CD4-positive, alpha-beta T cell treated with Interferon gamma for 1 hour (primary cell): ENCODE measurements around the gene FLII.
A peak's percentile ranks its signal among the peaks of the same experiment; 100 is the strongest.

Experiments
- DNase-seq: peaks from one replicate; pipeline ENCODE4 v3.0.0-alpha.2; 2020

The FLII gene

DNA sequence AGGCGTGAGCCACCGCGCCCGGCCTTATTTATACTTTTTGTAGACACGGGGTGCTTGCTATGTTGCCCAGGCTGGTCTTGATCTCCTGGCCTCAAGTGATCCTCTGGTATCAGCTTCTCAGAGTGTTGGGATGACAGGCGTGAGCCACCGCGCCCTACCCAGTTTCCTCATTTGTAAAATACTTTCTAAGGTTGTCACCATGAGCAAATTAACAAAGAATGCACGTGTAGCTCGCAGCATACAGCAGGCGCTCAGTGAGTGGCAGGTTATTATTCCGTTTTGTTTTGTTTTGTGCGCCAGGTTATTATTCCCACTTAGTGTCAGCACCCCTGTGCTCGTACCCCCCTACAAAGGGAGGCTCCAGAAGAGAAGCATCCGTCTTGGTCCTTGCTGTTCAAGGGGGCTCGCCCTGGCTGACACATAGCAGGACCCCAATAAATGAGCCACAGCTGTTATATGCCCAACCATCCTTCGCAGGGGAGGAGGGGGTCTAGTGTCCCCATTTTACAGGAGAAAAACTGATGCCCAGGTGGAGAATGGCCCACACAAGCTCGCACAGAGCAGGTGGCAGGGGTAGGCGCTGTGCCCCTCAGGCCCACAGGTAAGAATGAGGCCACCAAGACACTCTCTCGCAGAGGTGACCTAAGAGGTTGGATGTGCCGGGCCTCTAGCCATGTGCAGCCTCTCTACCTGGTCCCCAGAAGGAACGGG is 1.2 kb upstream of the FLII start:
- DNase-seq = no peak

GRCh38 chr17:18257982-18258355 is 569 bp downstream of the FLII start:
- DNase-seq = peak; percentile 61

DNA sequence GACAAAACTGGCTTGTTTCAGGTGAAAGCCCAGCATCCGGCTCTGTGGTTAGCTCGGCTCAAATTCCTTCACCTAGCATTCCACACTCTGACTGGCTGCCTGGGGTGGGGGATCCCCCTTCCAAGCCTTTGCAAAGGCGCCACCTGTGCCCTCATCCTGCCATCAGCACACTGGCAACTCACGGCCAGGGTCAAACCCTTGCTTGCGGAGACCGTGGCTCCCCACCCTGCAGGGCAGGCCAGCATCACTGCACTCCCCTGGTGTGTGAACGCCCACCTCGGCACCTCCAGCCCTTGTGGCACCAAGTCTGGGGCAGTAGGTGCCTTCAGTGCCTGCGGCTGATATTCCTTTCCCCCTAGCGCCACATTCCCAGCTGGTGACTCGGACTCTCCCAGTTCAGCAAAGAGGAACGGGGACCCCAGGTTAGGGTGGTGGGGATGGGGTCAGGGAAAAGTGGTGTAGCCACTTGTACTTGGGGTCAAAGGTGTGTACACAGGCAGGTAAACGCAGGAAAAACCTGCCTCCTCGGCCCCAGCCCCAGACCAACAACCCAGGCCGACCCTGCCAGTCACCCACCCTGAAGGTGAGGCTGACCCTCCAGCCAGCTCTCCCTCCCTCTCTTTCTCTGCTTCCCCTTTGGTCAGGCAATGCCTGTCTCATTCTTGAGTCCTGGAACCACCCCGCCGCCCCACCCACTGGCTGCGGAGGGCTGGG is 1.1 kb downstream of the FLII start:
- peak; percentile 24 for DNase-seq

DNA sequence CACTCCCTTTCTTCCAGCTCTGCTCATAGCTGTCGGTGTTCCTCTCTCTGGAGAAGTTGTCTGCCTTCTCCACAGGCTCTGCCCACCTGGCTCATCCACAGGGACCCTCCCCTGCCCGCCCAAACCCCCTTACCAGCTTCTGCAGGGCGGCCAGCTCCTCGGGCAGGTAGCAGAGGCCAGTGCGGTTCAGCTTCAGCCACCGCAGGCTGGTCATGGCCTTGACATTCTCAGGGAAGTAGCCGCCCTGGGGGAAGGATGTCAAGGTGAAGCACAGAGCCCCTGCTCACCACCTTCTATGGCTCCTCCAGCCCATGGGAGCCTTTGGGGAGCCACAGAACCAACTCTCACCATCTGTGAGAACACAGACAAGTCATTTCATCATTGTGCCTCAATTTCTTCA is 1.8 kb downstream of the FLII start:
- DNase-seq = no peak

DNA sequence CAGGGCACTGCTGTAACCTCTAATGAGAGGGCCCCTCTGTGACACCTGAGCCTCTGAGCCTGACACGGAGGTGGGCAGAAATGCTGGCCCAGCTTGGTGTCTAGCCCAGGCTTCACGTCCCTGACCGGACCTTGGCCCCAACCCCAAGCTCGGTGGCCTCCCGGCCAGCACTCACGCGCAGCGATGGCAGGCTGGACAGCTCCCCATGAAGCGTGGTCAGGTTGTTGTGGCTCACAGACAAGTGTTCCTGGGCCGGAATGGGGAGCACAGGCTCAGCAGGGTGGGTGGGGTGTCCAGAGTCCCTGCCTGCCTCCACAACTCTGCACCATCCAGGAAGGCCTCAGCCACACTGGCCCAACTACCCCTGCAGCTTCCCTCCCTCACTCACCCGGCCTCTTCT is 2.2 kb downstream of the FLII start:
- DNase-seq = no peak

- no peak for DNase-seq
Observed at GRCh38 chr17:18254888-18255649, 3.5 kb downstream of the FLII start.

DNA sequence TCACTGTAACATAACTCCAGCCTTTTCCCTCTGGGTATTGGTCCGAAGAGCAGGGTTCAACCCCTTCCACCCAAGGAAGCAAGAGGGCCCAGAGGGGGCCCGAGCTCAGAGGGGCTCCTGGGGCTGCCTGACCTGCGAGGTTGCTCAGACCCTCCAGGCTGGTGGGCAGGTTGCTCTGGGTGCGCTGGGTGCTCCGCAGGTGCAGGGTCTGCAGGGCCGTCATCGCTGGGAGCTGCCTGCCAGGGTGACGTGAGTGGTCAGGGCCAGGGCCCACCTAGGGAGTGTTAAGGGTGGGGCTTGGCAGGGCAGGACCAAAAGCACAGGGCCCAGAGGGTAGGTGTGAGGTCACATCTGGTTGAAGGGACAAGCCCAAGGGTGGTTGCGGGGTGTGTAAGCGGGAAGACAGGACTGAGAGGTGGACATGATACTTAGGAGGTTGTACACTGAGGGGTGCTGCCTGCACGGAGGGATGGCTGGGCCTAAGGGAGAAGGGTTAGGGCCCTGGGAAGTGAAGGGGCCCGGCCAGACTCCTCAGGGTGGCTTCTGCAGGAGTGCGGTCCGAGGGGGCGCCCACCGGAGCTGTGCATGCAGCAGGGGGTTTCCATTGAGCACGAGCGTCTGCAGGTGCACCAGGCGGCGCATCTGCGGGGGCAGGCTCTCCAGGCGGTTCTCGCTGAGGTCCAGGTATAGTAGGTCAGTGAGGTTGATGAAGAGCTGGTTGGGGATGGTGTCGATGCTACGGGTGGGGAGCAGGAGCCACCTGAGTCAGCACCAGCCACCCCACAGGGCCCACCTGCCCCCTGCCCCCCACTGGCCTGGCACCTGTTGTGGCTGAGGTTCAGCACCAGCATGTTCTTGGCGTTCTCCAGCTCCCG is 4.4 kb downstream of the FLII start:
- DNase-seq = no peak

DNA sequence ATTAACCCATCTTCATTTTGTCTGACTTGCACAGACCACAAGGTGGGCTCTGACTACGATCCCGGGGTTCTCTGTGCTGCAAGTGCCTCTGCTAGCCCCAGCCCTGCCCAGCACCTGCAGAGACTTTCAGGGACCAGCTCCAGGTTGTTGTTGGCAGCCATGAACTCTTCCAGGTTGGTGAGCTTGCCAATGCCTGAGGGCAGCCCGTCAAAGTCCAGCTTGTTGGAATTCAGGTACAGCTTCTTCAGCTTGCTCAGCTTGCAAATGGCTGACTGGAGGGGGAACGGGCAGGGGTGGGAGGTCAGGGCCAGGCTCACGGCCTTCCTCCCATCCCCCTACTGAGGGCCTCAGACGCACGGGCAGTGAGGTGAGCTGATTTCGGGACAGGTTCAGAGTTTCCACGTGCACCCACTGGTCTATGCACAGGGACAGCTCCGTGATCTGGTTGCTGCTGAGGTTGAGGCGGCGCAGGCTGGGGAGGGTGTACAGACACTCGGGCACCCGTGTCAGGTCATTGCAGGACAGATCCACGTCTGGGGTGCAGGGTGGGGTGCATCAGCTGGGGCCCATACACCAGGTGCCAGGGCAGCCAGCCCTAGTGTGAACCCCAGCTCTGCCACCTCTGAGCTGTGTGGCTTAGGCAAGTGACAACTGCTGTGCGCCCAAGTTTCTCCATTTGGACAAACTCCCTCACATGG is 5.2 kb downstream of the FLII start:
- no peak for DNase-seq

GRCh38 chr17:18252160-18252559 is 6.4 kb downstream of the FLII start:
- no peak for DNase-seq

GRCh38 chr17:18251204-18251603 is 7.3 kb downstream of the FLII start:
- no peak for DNase-seq

DNA sequence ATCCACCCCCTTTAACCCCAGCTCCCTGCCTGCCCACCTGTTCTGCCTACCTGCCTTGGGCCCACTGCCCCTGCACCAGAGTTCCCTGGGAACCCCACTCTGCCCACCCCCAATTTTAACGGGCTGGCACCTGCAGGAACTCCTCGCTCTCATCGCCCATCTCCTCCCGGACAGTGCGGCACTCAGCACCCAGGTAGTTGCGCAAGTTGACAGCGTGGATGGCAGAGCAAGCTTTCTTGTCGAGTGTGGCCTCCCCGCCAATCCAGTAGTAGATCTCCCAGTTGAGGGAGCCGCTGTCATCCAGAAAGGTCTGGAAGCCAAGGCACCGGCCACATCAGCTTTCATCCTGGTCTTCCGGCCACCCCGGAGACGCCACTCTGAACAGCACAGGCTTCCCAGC is 7.8 kb downstream of the FLII start:
- DNase-seq = no peak

DNA sequence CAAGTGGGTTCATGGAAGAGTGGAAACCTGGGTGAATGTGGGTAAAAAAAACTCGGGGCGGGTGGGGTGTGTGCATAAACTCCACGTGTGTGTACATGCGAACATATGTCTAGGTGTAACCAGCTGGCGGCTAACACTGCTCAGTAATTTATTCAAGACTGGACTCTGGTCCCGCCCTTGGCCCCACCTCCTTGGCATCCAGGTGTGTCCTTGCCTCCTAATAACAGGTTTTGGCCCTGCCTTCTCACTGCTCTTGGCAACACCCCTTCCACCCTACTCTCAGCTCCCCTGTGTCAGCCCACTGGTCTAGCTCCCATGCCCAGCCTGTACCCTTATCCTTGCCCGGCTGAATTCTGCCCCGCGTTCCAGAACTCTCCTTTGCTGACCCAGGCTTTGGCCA is 8.3 kb downstream of the FLII start:
- DNase-seq = no peak

- DNase-seq = no peak
Observed at GRCh38 chr17:18248811-18249210, 9.7 kb downstream of the FLII start.

- DNase-seq = peak; percentile 69
Observed at GRCh38 chr17:18248300-18248731, 10.2 kb downstream of the FLII start.

GRCh38 chr17:18247613-18248001 is 10.9 kb downstream of the FLII start:
- DNase-seq = no peak

GRCh38 chr17:18246880-18247612 is 11.5 kb downstream of the FLII start:
- DNase-seq = peak; percentile 41

DNA sequence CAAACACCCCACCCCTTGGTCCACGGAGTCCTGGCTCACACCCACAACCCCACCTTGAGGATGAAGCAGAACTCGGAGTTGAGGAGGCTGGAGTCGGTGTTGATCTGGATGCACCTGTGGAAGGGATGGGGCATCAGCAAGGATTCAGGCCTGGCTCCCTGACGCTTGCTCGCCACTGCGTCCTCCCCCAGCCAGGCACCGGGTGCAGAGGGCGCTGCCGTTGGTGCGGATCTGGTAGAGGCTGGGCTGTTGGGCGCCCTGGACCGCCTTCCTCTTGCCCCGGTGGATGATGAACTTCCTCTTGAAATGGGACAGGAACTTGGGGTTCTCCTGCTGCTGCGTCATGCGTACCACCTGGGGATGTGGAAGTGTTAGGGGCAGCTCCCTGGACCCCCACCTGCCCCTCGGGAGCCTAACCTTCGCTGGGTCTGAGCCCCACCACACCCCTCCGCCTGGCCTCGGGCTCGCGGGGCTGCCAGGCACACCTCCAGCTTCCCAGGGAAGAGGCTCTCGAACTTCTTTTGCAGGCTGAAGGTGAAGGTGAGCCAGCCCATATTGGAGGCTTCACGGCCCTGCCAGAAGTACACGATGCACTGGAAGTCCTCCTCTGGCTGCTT is 12.3 kb downstream of the FLII start:
- no peak for DNase-seq

GRCh38 chr17:18245038-18245776 is 13.3 kb downstream of the FLII start:
- DNase-seq = no peak

DNA sequence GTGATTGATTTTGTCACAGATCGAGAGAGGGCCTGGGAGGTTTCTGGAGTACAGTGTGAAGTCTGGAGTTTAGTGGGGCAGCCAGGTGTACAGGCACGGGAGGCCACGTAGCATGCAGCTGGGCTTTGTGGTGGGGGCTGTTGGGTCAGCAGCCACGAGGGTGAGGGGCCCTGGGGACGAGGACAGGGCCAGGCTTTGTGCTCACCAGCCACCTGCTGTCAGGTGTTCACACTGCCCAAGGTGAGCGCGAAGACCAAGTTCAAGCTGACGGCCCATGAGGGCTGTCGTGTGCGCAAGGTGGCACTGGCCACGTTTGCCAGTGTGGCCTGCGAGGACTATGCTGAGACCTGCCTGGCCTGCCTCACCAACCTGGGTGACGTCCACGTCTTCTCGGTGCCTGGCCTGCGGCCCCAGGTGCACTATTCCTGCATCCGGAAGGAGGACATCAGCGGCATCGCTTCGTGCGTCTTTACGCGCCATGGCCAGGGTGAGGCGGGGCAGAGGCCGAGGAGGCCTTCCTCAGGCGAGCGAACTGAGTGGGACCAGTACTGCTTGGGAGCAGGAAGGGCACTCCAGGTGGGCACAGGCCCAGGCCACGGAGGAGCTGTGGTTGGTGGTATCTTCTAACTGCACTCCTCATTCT is 17.2 kb downstream of the FLII start:
- DNase-seq = no peak

DNA sequence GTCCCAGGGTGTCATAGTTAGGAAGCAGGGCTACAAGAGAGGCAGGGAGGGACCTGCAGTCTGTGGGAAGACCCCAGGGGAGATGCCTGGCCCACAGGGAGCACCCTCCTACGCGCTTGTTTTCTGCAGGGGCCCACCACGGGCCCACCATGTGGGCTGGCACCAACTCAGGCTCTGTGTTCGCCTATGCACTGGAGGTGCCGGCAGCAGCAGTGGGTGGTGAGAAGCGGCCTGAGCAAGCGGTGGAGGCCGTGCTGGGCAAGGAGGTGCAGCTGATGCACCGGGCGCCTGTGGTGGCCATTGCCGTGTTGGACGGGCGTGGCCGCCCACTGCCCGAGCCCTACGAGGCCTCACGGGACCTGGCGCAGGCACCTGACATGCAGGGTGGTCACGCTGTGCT is 18.1 kb downstream of the FLII start:
- no peak for DNase-seq
